Lower lobe of right lung (tissue), 2 donors: ENCODE measurements around the gene PRDM10. TPM values are rescaled to one million over a fixed set of nuclear protein-coding genes. Genes with fewer than 3 reads are reported as not detected.

Experiments used
- ATAC-seq, 2 donors: fragments of 200-7000 bp; cut with Tn5 transposase; one replicate each; pipeline ENCODE4 v1.9.1; 2020 to 2022; ENCODE audit warnings: mild to moderate bottlenecking in 2 of 2, moderate library complexity in 2 of 2
- DNase-seq: peaks from one replicate; pipeline ENCODE4 v3.0.0-alpha.2; 2020
- H3K27ac ChIP-seq: fragments of 200-600 bp; one replicate; pipeline ENCODE4 v1.8.0; 2022
- H3K27me3 ChIP-seq: fragments of 200-600 bp; one replicate; pipeline ENCODE4 v1.8.0; 2022; ENCODE audit warnings: low read depth
- H3K36me3 ChIP-seq: fragments of 200-600 bp; one replicate; pipeline ENCODE4 v1.8.0; 2022; ENCODE audit warnings: mild to moderate bottlenecking
- H3K4me1 ChIP-seq: fragments of 200-600 bp; one replicate; pipeline ENCODE4 v1.8.0; 2022
- H3K4me3 ChIP-seq: fragments of 200-600 bp; one replicate; pipeline ENCODE4 v1.8.0; 2022; ENCODE audit warnings: mild to moderate bottlenecking
- H3K9me3 ChIP-seq: fragments of 200-600 bp; one replicate; pipeline ENCODE4 v1.8.0; 2022
- CTCF ChIP-seq: fragments of 200-600 bp; IDR thresholded peaks from one replicate; pipeline ENCODE4 v1.8.0; 2022; ENCODE audit warnings: antibody characterized with exemption, mild to moderate bottlenecking
- intact Hi-C: fragments of 100-400 bp; cut with DNase I; formaldehyde crosslinking; loops from one replicate; pipeline ENCODE4 v1.11.0; 2022
- total RNA-seq: library from RNA; stranded (reverse); fragmentation: NEBNext Ultra II Directional; extraction: Animal tissue kit (Norgen Biotek cat#: 25700); gene quantifications from one replicate; pipeline ENCODE4 v1.2.1, GENCODE V29; 2021
- donor health status: DM: no; HTN: yes; CAD: no; lungs with severe emphysema.

Gene PRDM10
- total RNA-seq, 1 donor from 2014 or later = 9.5 TPM

GRCh38 chr11:129933891-129934290 is 68.7 kb downstream of the PRDM10 start:
- ATAC-seq (no peak), DNase-seq (no peak)
- no peak for TF ChIP-seq CTCF
- intact Hi-C loops = no loop called here
- peaks cover 5% of the 10 kb centered on the region for H3K4me1 ChIP-seq
- no peak overlapping the region for H3K27ac ChIP-seq
- peaks cover 36% of the 10 kb centered on the region for H3K36me3 ChIP-seq
- H3K4me3 ChIP-seq = no peak overlapping the region
- H3K27me3 ChIP-seq = no peaks in the 10 kb centered on the region
- no peaks in the 10 kb centered on the region for H3K9me3 ChIP-seq

- TF ChIP-seq CTCF = no peak
- Histone ChIP-seq H3K36me3 (peaks cover 36% of the 10 kb centered on the region), H3K9me3 (no peaks in the 10 kb centered on the region), H3K27ac (no peak overlapping the region), H3K4me1 (peaks cover 5% of the 10 kb centered on the region), H3K27me3 (no peaks in the 10 kb centered on the region), H3K4me3 (no peak overlapping the region)
- DNase-seq = no peak
- intact Hi-C loops = no loop called here
- ATAC-seq = no peak
These were observed 69.4 kb downstream of the PRDM10 start for GRCh38 chr11:129933262-129933661.

GRCh38 chr11:129932381-129933067 is 70.1 kb downstream of the PRDM10 start:
- no peak overlapping the region for H3K27ac ChIP-seq
- H3K9me3 ChIP-seq = no peaks in the 10 kb centered on the region
- peaks cover 5% of the 10 kb centered on the region for H3K4me1 ChIP-seq
- ATAC-seq (no peak), DNase-seq (no peak)
- H3K4me3 ChIP-seq = no peak overlapping the region
- H3K27me3 ChIP-seq = no peaks in the 10 kb centered on the region
- intact Hi-C loops = no loop called here
- TF ChIP-seq CTCF = no peak
- peaks cover 36% of the 10 kb centered on the region for H3K36me3 ChIP-seq

- no peaks in the 10 kb centered on the region for H3K9me3 ChIP-seq
- H3K4me3 ChIP-seq = no peak overlapping the region
- H3K27me3 ChIP-seq = no peaks in the 10 kb centered on the region
- ATAC-seq (peak; percentile 45 to 64), DNase-seq (peak; percentile 57)
- TF ChIP-seq CTCF = no peak
- peaks cover 30% of the 10 kb centered on the region for H3K36me3 ChIP-seq
- no peak overlapping the region for H3K27ac ChIP-seq
- peaks cover 5% of the 10 kb centered on the region for H3K4me1 ChIP-seq
- intact Hi-C loops = no loop called here
These were observed 71.9 kb downstream of the PRDM10 start for GRCh38 chr11:129930743-129931142.

- Histone ChIP-seq H3K36me3 (peaks cover 30% of the 10 kb centered on the region), H3K9me3 (no peaks in the 10 kb centered on the region), H3K27ac (no peak overlapping the region), H3K4me1 (peaks cover 5% of the 10 kb centered on the region), H3K27me3 (no peaks in the 10 kb centered on the region), H3K4me3 (no peak overlapping the region)
- intact Hi-C loops = no loop called here
- ATAC-seq (no peak), DNase-seq (no peak)
- TF ChIP-seq CTCF = no peak
These were observed 72.3 kb downstream of the PRDM10 start for GRCh38 chr11:129930296-129930695.
